Colonic mucosa (tissue), 4 donors: ENCODE measurements around the gene CENPN. TPM values are rescaled to one million over a fixed set of nuclear protein-coding genes. Genes with fewer than 3 reads are reported as not detected.

Experiments
- DNase-seq: peaks from one replicate; pipeline ENCODE4 v3.0.0-alpha.2; 2020
- H3K27ac ChIP-seq: fragments of 200-600 bp; one replicate; pipeline ENCODE4 v1.8.0; 2021
- H3K27me3 ChIP-seq: fragments of 200-600 bp; one replicate; pipeline ENCODE4 v1.8.0; 2021
- H3K36me3 ChIP-seq: fragments of 200-600 bp; one replicate; pipeline ENCODE4 v1.8.0; 2021
- H3K4me1 ChIP-seq: fragments of 200-600 bp; one replicate; pipeline ENCODE4 v1.8.0; 2021; ENCODE audit warnings: mild to moderate bottlenecking
- H3K4me3 ChIP-seq: fragments of 200-600 bp; one replicate; pipeline ENCODE4 v1.8.0; 2021
- H3K9ac ChIP-seq, 2 donors: one replicate each; pipeline ENCODE4 v1.7.0; 2013; ENCODE audit warnings: control low read depth in 2 of 2, low read depth in 2 of 2, low read length in 2 of 2
- H3K9me3 ChIP-seq: fragments of 200-600 bp; one replicate; pipeline ENCODE4 v1.8.0; 2021
- intact Hi-C: fragments of 100-400 bp; cut with DNase I; formaldehyde crosslinking; loops from one replicate; pipeline ENCODE4 v1.14.1; 2022
- total RNA-seq, 2 donors: library from RNA; stranded (reverse); fragmentation: NEBNext Ultra II Directional in 1 of 2; extraction: Animal tissue kit (Norgen Biotek cat#: 25700) in 1 of 2; gene quantifications; one replicate each; pipeline ENCODE4 v1.2.1, GENCODE V29; 2021
- TF ChIP-seq, protein P1 (sequence below): fragments of 200-600 bp; IDR thresholded peaks from one replicate; pipeline ENCODE4 v1.8.0; 2022; ENCODE audit warnings: antibody characterized with exemption, mild to moderate bottlenecking
- donor health status: healthy.
- donor health status: DM: no; HTN: no; CAD: no.
- donor health status: DM: no; HTN: no; CAD: no.

The CENPN gene
- total RNA-seq, 2 donors from 2014 or later = 9.3 to 28.7 TPM

DNA sequence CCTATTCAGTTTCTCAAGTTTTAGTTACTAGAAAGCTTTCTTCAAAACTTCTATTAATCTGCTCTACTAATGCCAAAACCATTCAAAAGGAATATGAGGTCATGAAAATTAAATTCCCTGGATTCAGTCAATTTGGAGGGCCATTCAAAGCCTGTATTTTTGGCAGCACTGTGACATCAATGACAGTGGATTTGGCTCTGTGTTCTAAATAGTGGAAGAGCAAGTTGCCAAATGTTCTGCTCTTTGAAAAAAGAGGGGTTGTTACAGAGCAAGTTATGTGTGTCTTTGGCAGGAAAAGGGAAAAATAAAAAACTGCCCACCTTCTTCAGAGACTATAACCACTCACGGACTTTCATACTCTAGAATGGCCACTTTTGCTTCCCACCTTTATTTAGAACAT is 73.2 kb downstream of the CENPN start:
- H3K36me3 ChIP-seq = no peaks in the 10 kb centered on the region

DNA sequence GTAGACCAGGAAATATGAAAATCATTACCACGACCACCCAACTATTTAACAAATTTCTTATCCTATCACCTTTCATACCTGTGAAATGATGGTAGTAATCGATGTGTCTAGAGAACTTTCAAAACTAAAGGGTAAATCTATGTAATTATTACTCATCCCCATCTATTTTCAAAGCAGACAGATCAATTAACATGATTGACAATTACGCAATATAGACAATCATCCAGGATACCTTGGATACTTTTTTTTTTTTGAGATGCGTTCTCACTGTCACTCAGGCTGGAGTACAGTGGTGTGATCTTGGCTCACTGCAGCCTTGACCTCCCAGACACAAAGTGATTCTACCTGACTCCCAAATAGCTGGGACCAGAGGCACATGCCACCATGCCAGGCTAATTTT is 74.0 kb downstream of the CENPN start:
- Histone ChIP-seq H3K27ac (no peak overlapping the region), H3K9ac (no peak overlapping the region), H3K4me3 (no peak overlapping the region), H3K4me1 (no peaks in the 10 kb centered on the region), H3K9me3 (no peaks in the 10 kb centered on the region), H3K27me3 (no peaks in the 10 kb centered on the region), H3K36me3 (no peaks in the 10 kb centered on the region)
- DNase-seq = no peak
- intact Hi-C loops = no loop called here
- TF ChIP-seq, protein P1, sequence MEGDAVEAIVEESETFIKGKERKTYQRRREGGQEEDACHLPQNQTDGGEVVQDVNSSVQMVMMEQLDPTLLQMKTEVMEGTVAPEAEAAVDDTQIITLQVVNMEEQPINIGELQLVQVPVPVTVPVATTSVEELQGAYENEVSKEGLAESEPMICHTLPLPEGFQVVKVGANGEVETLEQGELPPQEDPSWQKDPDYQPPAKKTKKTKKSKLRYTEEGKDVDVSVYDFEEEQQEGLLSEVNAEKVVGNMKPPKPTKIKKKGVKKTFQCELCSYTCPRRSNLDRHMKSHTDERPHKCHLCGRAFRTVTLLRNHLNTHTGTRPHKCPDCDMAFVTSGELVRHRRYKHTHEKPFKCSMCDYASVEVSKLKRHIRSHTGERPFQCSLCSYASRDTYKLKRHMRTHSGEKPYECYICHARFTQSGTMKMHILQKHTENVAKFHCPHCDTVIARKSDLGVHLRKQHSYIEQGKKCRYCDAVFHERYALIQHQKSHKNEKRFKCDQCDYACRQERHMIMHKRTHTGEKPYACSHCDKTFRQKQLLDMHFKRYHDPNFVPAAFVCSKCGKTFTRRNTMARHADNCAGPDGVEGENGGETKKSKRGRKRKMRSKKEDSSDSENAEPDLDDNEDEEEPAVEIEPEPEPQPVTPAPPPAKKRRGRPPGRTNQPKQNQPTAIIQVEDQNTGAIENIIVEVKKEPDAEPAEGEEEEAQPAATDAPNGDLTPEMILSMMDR = no peak

More for the DNA sequence above, 73.2 kb downstream of the CENPN start:
- no peak for DNase-seq
- no peaks in the 10 kb centered on the region for H3K4me1 ChIP-seq
- TF ChIP-seq, protein P1 = no peak
- no peak overlapping the region for H3K4me3 ChIP-seq
- intact Hi-C loops = no loop called here
- no peak overlapping the region for H3K9ac ChIP-seq
- no peaks in the 10 kb centered on the region for H3K27me3 ChIP-seq
- H3K27ac ChIP-seq = no peak overlapping the region
- no peaks in the 10 kb centered on the region for H3K9me3 ChIP-seq

Other genes with a start within 250 kb of the CENPN start
- gene CDYL2, start 202.6 kb upstream of the CENPN start, total RNA-seq = 1 to 10 TPM; 4.8 TPM
- 10 to 100 TPM; 59.4 to 81.6 TPM for gene CMC2, start 329 bp upstream of the CENPN start, total RNA-seq
- 10 to 100 TPM; 23.9 to 26.3 TPM for gene ATMIN, start 28.6 kb downstream of the CENPN start, total RNA-seq
- gene C16orf46, start 70.0 kb downstream of the CENPN start, total RNA-seq = under 1 TPM in 1 of 2 donors, not detected in 1; 0.40 TPM
- gene GCSH, start 89.2 kb downstream of the CENPN start, total RNA-seq = 10 to 100 TPM in 1 of 2 donors, 1 to 10 TPM in 1; 9.4 to 24.7 TPM
- gene BCO1, start 231.5 kb downstream of the CENPN start, total RNA-seq = 1 to 10 TPM; 2.1 to 6.1 TPM